ENCODE measurements around the gene EMX1. TPM values are rescaled to one million over a fixed set of nuclear protein-coding genes. Genes with fewer than 3 reads are reported as not detected.
A peak's percentile ranks its signal among the peaks of the same experiment; 100 is the strongest.
"Not testable (repeated sequence)": the region's sequence is repeated elsewhere in the genome, so short reads cannot be mapped to it uniquely, and the experiment has no call there.

The EMX1 gene
- total RNA-seq, 1 experiment from 2014 or later = not detected

GRCh38 chr2:72896446-72896845 lies 20.9 kb upstream of the EMX1 start:
- in situ Hi-C loops (cut with HindIII; ENCODE audit: low pct_unique_long_range_greater_than_20kb, low sequenced_read_pairs) = no loop called here
- no peak for DNase-seq (ENCODE audit: low read depth, low spot score)

GRCh38 chr2:72897785-72898584 lies 19.3 kb upstream of the EMX1 start:
- in situ Hi-C loops (cut with HindIII; ENCODE audit: low pct_unique_long_range_greater_than_20kb, low sequenced_read_pairs) = no loop called here
- no peak for DNase-seq (ENCODE audit: low read depth, low spot score)

GRCh38 chr2:72898585-72898906 lies 18.8 kb upstream of the EMX1 start:
- DNase-seq (ENCODE audit: low read depth, low spot score) = no peak
- in situ Hi-C loops (cut with HindIII; ENCODE audit: low pct_unique_long_range_greater_than_20kb, low sequenced_read_pairs) = no loop called here

GRCh38 chr2:72900191-72900825 lies 17.0 kb upstream of the EMX1 start:
- DNase-seq (ENCODE audit: low read depth, low spot score) = no peak
- in situ Hi-C loops (cut with HindIII; ENCODE audit: low pct_unique_long_range_greater_than_20kb, low sequenced_read_pairs) = no loop called here

- in situ Hi-C loops (cut with HindIII; ENCODE audit: low pct_unique_long_range_greater_than_20kb, low sequenced_read_pairs) = no loop called here
- DNase-seq (ENCODE audit: low read depth, low spot score) = no peak
These were observed 15.9 kb upstream of the EMX1 start for GRCh38 chr2:72901426-72901825.

- DNase-seq (ENCODE audit: low read depth, low spot score); in situ Hi-C loops (cut with HindIII; ENCODE audit: low pct_unique_long_range_greater_than_20kb, low sequenced_read_pairs): not testable (repeated sequence)
These were observed 9.9 kb upstream of the EMX1 start for GRCh38 chr2:72907369-72907768.

GRCh38 chr2:72908741-72909140 lies 8.6 kb upstream of the EMX1 start:
- DNase-seq (ENCODE audit: low read depth, low spot score) = no peak
- in situ Hi-C loops (cut with HindIII; ENCODE audit: low pct_unique_long_range_greater_than_20kb, low sequenced_read_pairs) = no loop called here

GRCh38 chr2:72911256-72911655 lies 6.1 kb upstream of the EMX1 start:
- DNase-seq (ENCODE audit: low read depth, low spot score) = no peak
- in situ Hi-C loops (cut with HindIII; ENCODE audit: low pct_unique_long_range_greater_than_20kb, low sequenced_read_pairs) = no loop called here

GRCh38 chr2:72913486-72914205 lies 3.7 kb upstream of the EMX1 start:
- in situ Hi-C loops (cut with HindIII; ENCODE audit: low pct_unique_long_range_greater_than_20kb, low sequenced_read_pairs) = no loop called here
- peak; percentile 49 for DNase-seq (ENCODE audit: low read depth, low spot score)

- DNase-seq (ENCODE audit: low read depth, low spot score) = no peak
- in situ Hi-C loops (cut with HindIII; ENCODE audit: low pct_unique_long_range_greater_than_20kb, low sequenced_read_pairs) = no loop called here
These were observed 3.1 kb upstream of the EMX1 start for GRCh38 chr2:72914206-72914559.

- DNase-seq (ENCODE audit: low read depth, low spot score) = no peak
- in situ Hi-C loops (cut with HindIII; ENCODE audit: low pct_unique_long_range_greater_than_20kb, low sequenced_read_pairs) = no loop called here
These were observed 2.6 kb upstream of the EMX1 start for GRCh38 chr2:72914589-72915319.

- no peak for DNase-seq (ENCODE audit: low read depth, low spot score)
- in situ Hi-C loops (cut with HindIII; ENCODE audit: low pct_unique_long_range_greater_than_20kb, low sequenced_read_pairs) = no loop called here
These were observed 1.9 kb upstream of the EMX1 start for GRCh38 chr2:72915320-72915906.

GRCh38 chr2:72915907-72916742 lies 1.2 kb upstream of the EMX1 start:
- in situ Hi-C loops (cut with HindIII; ENCODE audit: low pct_unique_long_range_greater_than_20kb, low sequenced_read_pairs) = no loop called here
- no peak for DNase-seq (ENCODE audit: low read depth, low spot score)

GRCh38 chr2:72916743-72917137 lies 579 bp upstream of the EMX1 start:
- DNase-seq (ENCODE audit: low read depth, low spot score) = no peak
- in situ Hi-C loops (cut with HindIII; ENCODE audit: low pct_unique_long_range_greater_than_20kb, low sequenced_read_pairs) = no loop called here

- no peak for DNase-seq (ENCODE audit: low read depth, low spot score)
- in situ Hi-C loops (cut with HindIII; ENCODE audit: low pct_unique_long_range_greater_than_20kb, low sequenced_read_pairs) = no loop called here
These were observed 696 bp downstream of the EMX1 start for GRCh38 chr2:72917877-72918553.

- no peak for DNase-seq (ENCODE audit: low read depth, low spot score)
- in situ Hi-C loops (cut with HindIII; ENCODE audit: low pct_unique_long_range_greater_than_20kb, low sequenced_read_pairs) = no loop called here
These were observed 2.3 kb downstream of the EMX1 start for GRCh38 chr2:72919414-72920317.
